ENCODE measurements around the gene AFG3L2.

Gene AFG3L2

GRCh38 chr18:12304351-12305210 is 72.4 kb downstream of the AFG3L2 start:
- no peak for DNase-seq (ENCODE audit: low read depth in 3 of 3)

- no peak for DNase-seq (ENCODE audit: low read depth in 3 of 3)
Observed at GRCh38 chr18:12302391-12303147, 74.5 kb downstream of the AFG3L2 start.

- DNase-seq (ENCODE audit: low read depth in 3 of 3), result no peak
Observed at GRCh38 chr18:12301263-12302005, 75.6 kb downstream of the AFG3L2 start.

GRCh38 chr18:12299862-12300261 is 77.2 kb downstream of the AFG3L2 start:
- DNase-seq (ENCODE audit: low read depth in 3 of 3), result no peak

- no peak for DNase-seq (ENCODE audit: low read depth in 3 of 3)
Observed at GRCh38 chr18:12296457-12296856, 80.6 kb downstream of the AFG3L2 start.

GRCh38 chr18:12296087-12296403 is 81.0 kb downstream of the AFG3L2 start:
- DNase-seq (ENCODE audit: low read depth in 3 of 3), result no peak

GRCh38 chr18:12295389-12296086 is 81.5 kb downstream of the AFG3L2 start:
- no peak for DNase-seq (ENCODE audit: low read depth in 3 of 3)

- DNase-seq (ENCODE audit: low read depth in 3 of 3), result no peak
Observed at GRCh38 chr18:12293831-12294230, 83.2 kb downstream of the AFG3L2 start.

GRCh38 chr18:12291690-12292089 is 85.3 kb downstream of the AFG3L2 start:
- DNase-seq (ENCODE audit: low read depth in 3 of 3), result no peak

- DNase-seq (ENCODE audit: low read depth in 3 of 3), result no peak
Observed at GRCh38 chr18:12291161-12291560, 85.9 kb downstream of the AFG3L2 start.

GRCh38 chr18:12290086-12290485 is 86.9 kb downstream of the AFG3L2 start:
- no peak for DNase-seq (ENCODE audit: low read depth in 3 of 3)

GRCh38 chr18:12288403-12288755 is 88.6 kb downstream of the AFG3L2 start:
- DNase-seq (ENCODE audit: low read depth in 3 of 3), result no peak

- no peak for DNase-seq (ENCODE audit: low read depth in 3 of 3)
Observed at GRCh38 chr18:12287684-12288402, 89.2 kb downstream of the AFG3L2 start.

- no peak for DNase-seq (ENCODE audit: low read depth in 3 of 3)
Observed at GRCh38 chr18:12287131-12287681, 89.8 kb downstream of the AFG3L2 start.

- DNase-seq (ENCODE audit: low read depth in 3 of 3), result no peak
Observed at GRCh38 chr18:12283666-12284065, 93.4 kb downstream of the AFG3L2 start.

GRCh38 chr18:12283256-12283655 is 93.8 kb downstream of the AFG3L2 start:
- DNase-seq (ENCODE audit: low read depth in 3 of 3), result no peak

GRCh38 chr18:12282442-12283039 is 94.5 kb downstream of the AFG3L2 start:
- DNase-seq (ENCODE audit: low read depth in 3 of 3), result no peak

GRCh38 chr18:12281861-12282260 is 95.2 kb downstream of the AFG3L2 start:
- no peak for DNase-seq (ENCODE audit: low read depth in 3 of 3)

GRCh38 chr18:12279781-12280531 is 97.1 kb downstream of the AFG3L2 start:
- DNase-seq (ENCODE audit: low read depth in 3 of 3), result no peak

All from stimulated activated CD4-positive, alpha-beta T cell treated with anti-CD3 and anti-CD28 coated beads, TNF-alpha, amount 100 ng/mL, for 48 hours (primary cell).